ENCODE data around the gene RASAL1. TPM values are rescaled to one million over a fixed set of nuclear protein-coding genes. Genes with fewer than 3 reads are reported as not detected.
A peak's percentile ranks its signal among the peaks of the same experiment; 100 is the strongest.

Gene RASAL1
- total RNA-seq, 1 experiment from 2014 or later = not detected

DNA sequence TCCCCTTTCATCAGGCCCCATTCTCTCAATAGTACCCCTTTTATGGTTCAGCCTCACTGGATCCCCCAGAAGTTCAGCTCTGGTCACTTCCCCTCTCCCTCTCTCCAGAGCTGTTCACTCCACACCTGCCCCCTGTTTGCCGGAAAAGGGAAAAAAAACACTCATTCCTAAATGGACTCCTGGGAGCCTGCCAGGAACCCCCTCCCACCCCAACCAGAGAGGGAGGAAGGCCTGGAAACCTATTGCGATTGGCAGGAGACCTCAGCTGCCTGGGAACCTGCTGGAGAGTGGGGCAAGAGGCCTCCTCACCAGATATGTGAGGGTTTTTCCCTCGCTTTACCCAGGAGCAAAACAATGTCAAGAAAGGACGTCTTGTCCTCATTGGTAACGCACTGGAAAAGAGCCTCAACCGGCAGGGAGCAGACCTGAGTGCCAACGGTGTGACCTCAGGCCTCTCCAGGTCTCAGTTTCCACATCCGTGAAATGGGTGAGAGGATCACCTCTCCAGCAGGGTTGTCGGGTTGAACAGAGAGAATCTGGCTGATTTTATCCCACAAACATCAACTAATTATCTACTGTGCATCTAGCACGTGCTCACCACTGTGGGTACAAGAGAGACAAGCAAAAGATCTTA, 74.4 kb downstream of the RASAL1 start:
- DNase-seq (ENCODE audit: low read depth) = no peak

DNA sequence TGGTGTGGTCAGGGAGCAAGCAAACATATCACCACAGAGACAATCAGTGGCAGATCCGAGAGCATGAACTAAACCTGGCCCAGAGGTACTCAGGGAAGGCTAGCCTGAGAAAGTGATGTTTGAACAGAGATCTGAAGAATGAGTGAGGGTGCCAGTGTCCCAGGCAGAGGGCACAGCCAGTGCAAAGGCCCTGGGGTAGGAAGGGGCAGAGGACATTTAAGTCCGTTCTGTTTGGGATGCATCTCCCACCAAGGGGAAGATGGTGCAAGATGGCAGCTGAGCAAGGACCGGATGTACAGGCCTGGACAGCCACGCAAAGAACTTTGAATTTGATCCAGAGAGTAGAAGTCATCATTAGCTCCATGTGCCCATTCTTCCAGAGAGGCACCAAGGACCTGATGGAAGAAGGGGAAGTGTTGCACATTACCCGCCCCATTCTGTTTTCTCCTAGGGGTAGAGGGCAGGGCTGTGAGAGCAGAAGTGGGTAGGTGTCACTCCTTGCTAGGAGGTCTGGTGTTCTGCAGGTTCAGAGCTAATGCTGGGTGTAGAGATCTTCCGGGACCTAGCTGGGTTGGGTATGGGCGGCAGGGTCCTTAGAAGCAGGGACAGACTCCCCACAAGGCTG, 75.1 kb downstream of the RASAL1 start:
- DNase-seq (ENCODE audit: low read depth) = no peak

DNA sequence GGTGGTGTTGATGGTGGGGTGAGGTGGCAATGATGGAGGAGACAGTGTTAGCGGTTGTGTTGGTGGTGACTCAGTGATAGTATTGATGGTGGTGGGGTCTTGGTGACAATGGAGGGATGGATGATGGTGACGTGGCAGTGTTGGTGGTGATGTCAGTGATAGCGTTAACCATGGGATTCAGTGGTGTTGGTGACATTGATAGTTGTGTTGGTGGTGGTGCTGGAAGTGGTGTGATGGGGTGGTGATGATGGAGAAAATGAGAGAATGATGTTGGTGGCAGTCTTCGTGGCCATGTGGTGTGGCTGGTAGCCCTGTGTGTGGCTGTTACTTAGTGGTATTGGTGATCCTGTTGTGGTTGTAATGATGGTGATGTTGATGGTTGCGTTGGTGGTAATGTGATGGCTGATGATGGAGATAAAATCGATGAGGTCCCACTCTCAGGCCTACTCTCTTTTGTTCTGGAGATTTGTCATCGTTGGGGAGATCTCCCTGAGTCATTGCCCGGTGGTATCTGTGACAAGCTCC, 76.4 kb downstream of the RASAL1 start:
- no peak for DNase-seq (ENCODE audit: low read depth)

DNA sequence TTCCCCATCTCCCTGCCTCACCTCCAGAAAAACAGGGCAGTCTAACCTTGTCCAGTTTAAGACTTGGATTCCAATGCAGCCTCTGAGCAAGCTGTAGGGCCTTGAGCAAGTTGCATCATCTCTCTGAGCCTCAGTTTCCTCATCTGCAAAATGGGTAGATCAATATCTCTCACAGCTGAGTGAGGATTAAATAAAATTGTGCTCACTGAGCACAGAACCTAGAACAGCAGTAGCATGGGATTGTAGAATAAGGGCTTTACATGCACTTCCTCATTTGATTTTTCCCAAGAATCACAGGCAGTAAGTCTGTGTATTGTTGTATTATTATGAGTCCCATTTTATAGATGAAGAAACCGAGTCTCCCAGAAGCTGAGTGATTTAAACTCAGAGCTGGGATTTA, 77.0 kb downstream of the RASAL1 start:
- no peak for DNase-seq (ENCODE audit: low read depth)

DNA sequence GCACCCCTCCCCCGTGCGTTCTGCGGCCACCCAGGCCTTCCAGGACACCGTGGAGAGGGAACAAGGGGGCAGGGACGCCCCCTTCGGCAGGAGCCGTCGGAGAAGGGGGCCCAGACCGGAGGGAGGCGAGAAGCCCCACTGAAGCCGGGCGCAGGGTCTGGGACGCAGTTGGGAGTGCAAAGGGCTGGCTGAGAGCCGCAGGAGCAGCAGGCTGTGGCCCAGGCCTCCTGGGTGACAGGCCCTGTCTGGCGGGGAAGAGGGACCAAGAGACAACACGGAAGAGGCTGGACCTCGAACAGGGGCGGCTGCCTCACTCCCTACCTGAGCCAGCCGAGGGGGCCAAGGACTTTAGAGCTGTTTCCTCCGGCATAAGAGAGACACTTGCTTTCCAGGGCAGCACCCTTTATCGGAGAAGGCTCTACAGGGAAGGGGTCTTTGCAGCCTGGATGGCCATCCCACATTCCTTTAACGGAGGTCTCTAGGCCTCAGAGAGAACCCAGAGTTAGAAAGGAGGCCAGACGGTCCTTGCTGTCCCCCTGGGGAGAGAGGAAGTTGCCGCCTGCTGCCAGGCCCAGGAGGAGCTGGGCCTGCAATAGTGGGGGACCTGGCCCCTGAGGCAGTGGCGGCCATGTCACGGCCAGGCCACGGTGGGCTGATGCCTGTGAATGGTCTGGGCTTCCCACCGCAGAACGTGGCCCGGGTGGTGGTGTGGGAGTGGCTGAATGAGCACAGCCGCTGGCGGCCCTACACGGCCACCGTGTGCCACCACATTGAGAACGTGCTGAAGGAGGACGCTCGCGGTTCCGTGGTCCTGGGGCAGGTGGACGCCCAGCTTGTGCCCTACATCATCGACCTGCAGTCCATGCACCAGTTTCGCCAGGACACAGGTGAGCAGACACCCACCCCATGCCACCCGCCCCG, 77.7 kb downstream of the RASAL1 start:
- DNase-seq (ENCODE audit: low read depth) = no peak

DNA sequence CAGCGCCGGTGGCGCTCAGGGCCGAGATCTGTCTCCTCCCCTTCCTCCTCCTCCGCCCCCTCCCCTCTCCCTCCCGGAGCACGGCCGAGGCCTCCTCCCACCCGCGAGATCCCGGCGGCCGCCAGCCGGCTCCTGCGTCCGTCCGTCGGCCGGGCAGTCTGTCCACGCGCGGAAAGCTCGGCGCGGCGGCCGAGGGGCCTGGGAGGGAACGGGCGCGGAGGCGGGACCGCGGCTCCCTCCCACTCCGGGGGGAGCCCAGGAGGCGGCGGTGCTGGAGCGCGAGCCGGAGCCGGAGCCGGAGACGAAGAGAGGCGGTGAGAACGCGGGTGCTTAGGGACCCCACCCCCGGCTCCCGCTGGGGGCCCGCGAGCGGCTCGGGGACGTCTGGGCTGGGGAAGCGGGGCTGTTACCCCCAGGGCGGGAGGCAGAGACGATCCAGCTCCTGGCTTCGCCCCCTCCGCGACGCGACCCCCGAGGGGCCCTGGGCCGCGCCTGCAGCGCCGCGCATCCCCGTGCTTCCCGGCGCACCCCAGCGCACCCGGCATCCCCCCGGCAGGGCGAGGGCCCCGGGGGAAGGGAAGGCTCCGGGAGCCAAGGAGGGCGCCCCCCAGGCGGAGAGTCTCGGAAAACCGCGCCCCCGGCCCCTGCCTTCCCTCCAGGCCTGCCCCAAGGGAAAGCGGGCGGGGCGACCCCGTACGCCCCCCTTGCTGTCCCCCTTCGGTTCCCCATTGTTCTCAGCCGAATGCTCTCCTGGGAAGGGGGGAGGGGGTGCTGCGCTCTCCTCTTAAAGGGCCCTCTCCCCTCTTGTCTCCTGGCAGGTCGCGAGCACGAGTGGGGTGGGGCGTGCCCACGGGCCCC, 78.7 kb downstream of the RASAL1 start, which contains the start of gene DTX1:
Gene DTX1, plus strand, starts transcription at position 100 of the 858 bp plus-strand sequence. CDS start 1,463 bp downstream, outside the sequence.
- no peak for DNase-seq (ENCODE audit: low read depth)

DNA sequence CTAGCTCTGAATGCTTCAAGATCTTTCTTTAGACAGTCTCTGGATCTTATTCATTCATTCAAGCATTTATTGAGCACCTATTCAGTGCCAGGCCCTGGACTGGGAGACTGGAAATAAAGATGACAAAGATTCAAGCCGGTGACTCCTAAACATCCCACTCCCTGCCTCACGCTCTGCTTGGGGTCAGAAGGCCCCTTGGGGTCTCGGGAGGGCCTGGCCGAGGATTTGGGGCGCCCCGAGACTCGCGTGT, 79.3 kb downstream of the RASAL1 start:
- DNase-seq (ENCODE audit: low read depth) = no peak

DNA sequence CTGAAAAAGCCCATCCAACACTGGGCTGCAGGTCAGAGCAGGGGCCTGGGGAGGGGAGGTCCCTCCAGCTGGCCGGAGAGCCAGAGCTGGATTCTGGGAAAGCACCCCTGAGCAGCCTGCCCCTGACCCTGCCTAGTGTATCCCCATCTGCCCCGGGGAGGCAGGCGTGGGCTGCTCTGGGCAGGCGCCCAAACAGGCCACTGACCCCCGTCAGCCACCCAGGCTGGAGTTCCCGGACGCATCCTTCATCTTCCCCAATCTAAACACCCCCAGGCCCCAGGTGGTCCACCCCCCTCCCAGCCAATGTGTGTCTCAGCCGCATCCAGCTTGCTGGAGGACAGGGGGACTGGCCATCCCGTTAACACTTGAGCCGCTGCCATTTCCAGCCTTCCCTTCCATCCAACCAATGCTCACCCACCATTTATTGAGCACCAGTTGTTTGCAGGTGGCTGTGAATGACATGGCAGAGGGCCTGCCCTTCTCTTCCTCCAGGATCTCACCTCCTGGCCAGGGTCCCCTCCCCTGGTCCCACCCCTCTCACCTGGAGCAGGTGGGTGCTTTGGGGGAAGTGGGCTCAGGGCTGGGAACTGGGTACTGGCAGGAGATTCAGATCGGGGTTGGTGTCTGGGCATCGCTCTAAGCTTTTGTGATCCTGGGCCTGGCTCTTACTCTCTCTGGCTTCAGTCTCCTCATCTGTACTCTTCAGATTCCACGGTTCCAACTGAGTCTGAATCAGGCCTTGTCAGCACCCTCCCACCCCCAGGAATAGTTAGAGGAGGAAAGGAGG, 79.8 kb downstream of the RASAL1 start:
- DNase-seq (ENCODE audit: low read depth) = no peak

DNA sequence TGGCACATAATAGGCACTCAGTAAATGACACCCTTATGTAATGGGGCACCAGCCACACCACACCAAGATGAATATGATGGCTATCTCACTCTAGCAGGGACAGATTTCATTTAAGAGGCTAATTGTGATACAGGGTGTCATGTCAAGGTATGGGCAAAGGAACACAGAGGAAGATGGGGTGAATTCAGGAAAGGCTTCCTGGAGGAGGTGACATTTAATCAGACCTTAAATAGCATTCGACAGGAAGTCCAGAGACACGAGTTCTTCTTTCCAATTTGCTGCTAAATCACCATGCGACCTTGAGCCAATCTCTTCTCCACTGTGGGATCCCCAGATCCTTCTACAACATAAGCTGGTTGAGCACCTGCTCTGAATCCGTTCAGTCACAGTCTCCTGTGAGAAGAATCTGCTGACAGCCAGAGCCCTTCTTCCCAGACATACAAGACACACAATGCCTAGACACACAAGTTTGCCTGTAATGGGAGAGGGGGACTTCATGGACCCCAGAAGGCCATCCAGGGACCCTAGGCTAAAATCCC, 80.5 kb downstream of the RASAL1 start:
- DNase-seq (ENCODE audit: low read depth) = no peak

DNA sequence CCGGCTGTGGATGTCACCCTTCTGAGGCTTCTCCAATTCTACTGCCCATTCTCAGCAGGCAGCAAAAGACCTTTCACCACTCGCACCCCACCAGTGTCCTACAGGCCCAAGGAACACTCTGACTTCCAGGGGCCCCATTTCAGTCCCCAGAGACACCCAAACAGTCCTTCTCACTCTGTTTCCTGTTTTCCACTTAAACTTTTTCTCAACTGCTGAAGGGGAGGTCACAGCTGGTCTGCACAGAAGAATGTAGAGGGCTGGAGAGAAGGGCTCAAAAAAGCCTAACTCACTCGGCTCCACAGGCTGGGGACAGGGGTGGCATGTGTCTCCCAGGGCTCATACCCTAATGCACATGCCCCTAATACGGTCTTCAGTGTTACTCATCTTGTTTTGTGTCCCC, 83.2 kb downstream of the RASAL1 start:
- DNase-seq (ENCODE audit: low read depth) = no peak

DNA sequence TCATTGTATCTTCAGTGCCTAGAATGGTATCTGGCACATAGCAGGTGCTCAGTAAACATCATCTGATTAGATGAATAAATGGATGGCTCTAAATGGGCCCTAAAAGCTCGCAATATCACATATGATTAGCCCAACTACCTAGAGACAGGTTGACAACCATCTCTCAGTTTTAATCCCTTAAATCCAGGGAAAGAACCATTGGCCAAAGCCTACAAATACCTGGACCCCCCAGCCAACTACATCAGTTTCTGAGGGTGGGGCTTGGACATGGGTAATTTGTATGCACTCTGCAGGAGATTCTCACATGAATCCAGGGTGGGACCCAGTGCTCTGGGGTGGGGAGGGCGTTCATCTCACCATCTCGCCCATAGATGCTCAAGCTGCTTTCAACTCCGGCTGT, 83.8 kb downstream of the RASAL1 start:
- no peak for DNase-seq (ENCODE audit: low read depth)

DNA sequence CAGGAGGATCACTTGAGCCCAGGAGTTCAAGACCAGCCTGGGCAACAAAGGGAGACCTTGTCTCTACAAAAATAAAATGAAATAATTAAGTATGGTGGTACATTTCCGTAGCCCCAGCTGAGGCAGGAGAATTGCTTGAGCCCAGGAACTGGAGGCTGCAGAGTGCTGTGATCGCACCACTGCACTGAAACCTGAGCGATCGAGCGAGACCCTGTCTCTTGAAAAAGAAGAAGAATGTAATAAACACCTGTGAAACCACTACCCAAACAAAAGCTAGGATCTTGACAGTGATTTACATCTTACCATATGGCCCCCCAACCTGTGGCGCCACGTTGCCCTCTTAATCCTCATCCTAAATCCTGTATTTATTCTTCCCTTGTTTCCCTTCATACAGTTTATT, 84.8 kb downstream of the RASAL1 start:
- DNase-seq (ENCODE audit: low read depth) = no peak

DNA sequence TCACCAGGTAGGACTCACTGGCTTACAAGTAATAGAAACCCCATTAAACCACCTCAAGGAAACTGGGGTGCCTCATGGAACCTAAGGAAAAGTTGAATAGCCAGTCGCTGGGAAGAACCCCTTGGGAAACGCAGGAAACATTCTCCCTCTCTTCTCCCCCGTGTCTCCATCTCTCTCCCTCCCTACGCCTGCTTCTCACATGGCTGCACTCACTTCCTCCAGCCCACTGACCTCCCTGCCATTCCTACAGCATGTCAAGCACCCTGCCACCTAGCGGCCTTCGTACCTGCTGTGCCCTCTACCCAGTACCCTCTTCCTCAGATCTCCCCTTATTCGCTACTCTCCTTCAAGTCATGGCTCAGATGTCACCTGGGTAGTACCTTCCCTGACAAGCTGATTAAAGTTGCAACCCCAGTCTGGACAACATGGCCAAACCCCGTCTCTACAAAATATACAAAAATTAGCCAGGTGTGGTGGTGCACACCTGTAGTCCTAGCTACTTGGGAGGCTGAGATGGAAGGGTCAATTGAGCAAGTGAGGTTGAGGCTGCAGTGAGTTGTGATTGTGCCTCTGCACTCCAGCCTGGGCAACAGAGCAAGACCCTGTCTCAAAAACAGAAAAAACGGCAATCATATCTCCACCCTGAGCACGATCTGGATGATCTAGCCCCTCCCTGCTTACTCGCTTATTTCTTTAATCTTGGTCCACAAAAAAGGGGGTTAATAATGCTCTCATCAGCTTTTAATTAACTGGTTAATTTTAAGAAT, 85.4 kb downstream of the RASAL1 start:
- peak; percentile 54 for DNase-seq (ENCODE audit: low read depth)

Small RNA genes lying within 50 kb of the gene (small RNA-seq; reads per million reads assigned to genes)
- gene MIR7106 (not detected), gene RF00019 (not detected)

Other genes with a start within 250 kb of the RASAL1 start
- gene OAS1, start 228.8 kb downstream of the RASAL1 start, total RNA-seq (2014; rRNA removed; shearing (Covaris generic)) = 3.6 and 5.2 TPM in 2 replicates
- gene OAS3, start 197.3 kb downstream of the RASAL1 start, total RNA-seq (2014; rRNA removed; shearing (Covaris generic)) = 14.8 and 15.8 TPM in 2 replicates
- gene OAS2, start 157.2 kb downstream of the RASAL1 start, total RNA-seq (2014; rRNA removed; shearing (Covaris generic)) = 1.6 and 2.2 TPM in 2 replicates
- 0.05 TPM in 1 of 2 replicates, not detected in the other for gene DTX1, start 79.0 kb downstream of the RASAL1 start, total RNA-seq (2014; rRNA removed; shearing (Covaris generic))
- gene CFAP73, start 14.0 kb upstream of the RASAL1 start, total RNA-seq (2014; rRNA removed; shearing (Covaris generic)) = not detected in 2 replicates
- gene DDX54, start 49.7 kb upstream of the RASAL1 start, total RNA-seq (2014; rRNA removed; shearing (Covaris generic)) = 85.1 and 86.1 TPM in 2 replicates
- 50.0 and 58.8 TPM in 2 replicates for gene RITA1, start 50.0 kb upstream of the RASAL1 start, total RNA-seq (2014; rRNA removed; shearing (Covaris generic))
- 10.2 and 12.1 TPM in 2 replicates for gene TPCN1, start 85.7 kb upstream of the RASAL1 start, total RNA-seq (2014; rRNA removed; shearing (Covaris generic))
- gene SLC8B1, start 199.3 kb upstream of the RASAL1 start, total RNA-seq (2014; rRNA removed; shearing (Covaris generic)) = 9.2 and 11.8 TPM in 2 replicates
- gene PLBD2, start 222.8 kb upstream of the RASAL1 start, total RNA-seq (2014; rRNA removed; shearing (Covaris generic)) = 9.6 and 11.7 TPM in 2 replicates

Data from HT1080 (cell line).